Adrenal gland (tissue), 12 donors: ENCODE data around the gene CEACAM18. TPM values are rescaled to one million over a fixed set of nuclear protein-coding genes. Genes with fewer than 3 reads are reported as not detected.
A peak's percentile ranks its signal among the peaks of the same experiment; 100 is the strongest.
"Not testable (repeated sequence)": the region's sequence is repeated elsewhere in the genome, so short reads cannot be mapped to it uniquely, and the experiment has no call there.

Experiments used
- DNase-seq, 7 donors: peaks; one replicate each; pipeline ENCODE4 v3.0.0-alpha.2; 2019 to 2020
- H3K27ac ChIP-seq, 5 donors: fragments of 200-600 bp; sonication (generic) in 4 of 5; 1 replicate in 3 of 5; 2 replicates in 2 of 5; pipeline versions ENCODE4 v1.5.1 to v1.8.0; 2016 to 2020; ENCODE audit warnings: mild to moderate bottlenecking in 1 of 5
- H3K27me3 ChIP-seq: fragments of 200-600 bp; 2 replicates; pipeline ENCODE4 v1.8.0; 2021
- H3K36me3 ChIP-seq, 2 donors: fragments of 200-600 bp; replicated peaks in 1 of 2; 1 replicate in 1 of 2; 2 replicates in 1 of 2; pipeline versions ENCODE4 v1.5.1 to v1.8.0; 2018 to 2022
- H3K4me1 ChIP-seq, 2 donors: fragments of 200-600 bp; replicated peaks in 1 of 2; 1 replicate in 1 of 2; 2 replicates in 1 of 2; pipeline versions ENCODE4 v1.5.1 to v1.8.0; 2018 to 2021
- H3K4me3 ChIP-seq, 4 donors: fragments of 200-600 bp; sonication (generic) in 3 of 4; one replicate each; pipeline ENCODE4 v1.5.1; 2016 to 2018
- H3K9me3 ChIP-seq, 3 donors: fragments of 200-600 bp; sonication (generic) in 1 of 3; replicated peaks in 1 of 3; 1 replicate in 2 of 3; 2 replicates in 1 of 3; pipeline versions ENCODE4 v1.5.1 to v1.8.0; 2016 to 2021
- POLR2A ChIP-seq, 2 donors: fragments of 450-650 bp; IDR thresholded peaks; one replicate each; pipeline ENCODE4 v1.6.1; 2017; ENCODE audit warnings: antibody characterized with exemption in 2 of 2, mild to moderate bottlenecking in 2 of 2, moderate library complexity in 1 of 2
- WGBS, 4 donors: extraction: QIAGEN DNeasy Blood & Tissue Kit in 2 of 4; methylation state at CpG; one replicate each; pipeline versions ENCODE4 v1.1.5 to v1.1.7; 2013 to 2017; 5-methylcytosine and 5-hydroxymethylcytosine counted together
- intact Hi-C, 2 donors: fragments of 100-400 bp; cut with DNase I; formaldehyde crosslinking; loops; one replicate each; pipeline versions ENCODE4 v1.14.1 to v1.15.0; 2022 to 2023
- polyA plus RNA-seq, 3 donors: library from polyadenylated mRNA; stranded (reverse); fragments of 200-250 nt in 2 of 3; fragments of 350-450 nt in 1 of 3; fragmentation: Illumina TruSeq in 1 of 3; extraction: RNeasy Lipid Tissue Mini Kit (QIAGEN cat#74804) in 1 of 3; gene quantifications; one replicate each; pipeline ENCODE4 v1.2.3, GENCODE V29; 2013 to 2014
- total RNA-seq, 9 donors: library from RNA; depleted of rRNA in 4 of 9; stranded (reverse); fragments of >200 nt in 4 of 9; fragments of 120-200 nt in 1 of 9; fragmentation: NEBNext Ultra II Directional in 1 of 9; extraction: Animal tissue kit (Norgen Biotek cat#: 25700) in 1 of 9; gene quantifications; one replicate each; pipeline versions ENCODE4 v1.1.0 to v1.2.4, GENCODE V29; 2013 to 2023
- TF ChIP-seq, protein P1 (sequence below), 6 experiments: fragments of 450-650 bp in 4 of 6; fragments of 200-600 bp in 2 of 6; sonication (generic) in 1 of 6; IDR thresholded peaks; 1 replicate in 5 of 6; 2 replicates in 1 of 6; pipeline versions ENCODE4 v1.5.1 to v1.8.0; 2016 to 2021; ENCODE audit warnings: antibody characterized with exemption in 6 of 6, mild to moderate bottlenecking in 2 of 6, moderate library complexity in 1 of 6
- donor health status: healthy with polysubstance abuse.
- donor health status: Bipolar disorder and iron deficiency.
- donor health status: DM: yes; HTN: yes; CAD: no.
- donor health status: DM: no; HTN: no; CAD: no.
- donor health status: DM: no; HTN: no; CAD: no.
- donor health status: DM: yes; HTN: yes; CAD: no.

CEACAM18 gene
- total and polyA plus RNA-seq, 12 donors, result not detected

DNA sequence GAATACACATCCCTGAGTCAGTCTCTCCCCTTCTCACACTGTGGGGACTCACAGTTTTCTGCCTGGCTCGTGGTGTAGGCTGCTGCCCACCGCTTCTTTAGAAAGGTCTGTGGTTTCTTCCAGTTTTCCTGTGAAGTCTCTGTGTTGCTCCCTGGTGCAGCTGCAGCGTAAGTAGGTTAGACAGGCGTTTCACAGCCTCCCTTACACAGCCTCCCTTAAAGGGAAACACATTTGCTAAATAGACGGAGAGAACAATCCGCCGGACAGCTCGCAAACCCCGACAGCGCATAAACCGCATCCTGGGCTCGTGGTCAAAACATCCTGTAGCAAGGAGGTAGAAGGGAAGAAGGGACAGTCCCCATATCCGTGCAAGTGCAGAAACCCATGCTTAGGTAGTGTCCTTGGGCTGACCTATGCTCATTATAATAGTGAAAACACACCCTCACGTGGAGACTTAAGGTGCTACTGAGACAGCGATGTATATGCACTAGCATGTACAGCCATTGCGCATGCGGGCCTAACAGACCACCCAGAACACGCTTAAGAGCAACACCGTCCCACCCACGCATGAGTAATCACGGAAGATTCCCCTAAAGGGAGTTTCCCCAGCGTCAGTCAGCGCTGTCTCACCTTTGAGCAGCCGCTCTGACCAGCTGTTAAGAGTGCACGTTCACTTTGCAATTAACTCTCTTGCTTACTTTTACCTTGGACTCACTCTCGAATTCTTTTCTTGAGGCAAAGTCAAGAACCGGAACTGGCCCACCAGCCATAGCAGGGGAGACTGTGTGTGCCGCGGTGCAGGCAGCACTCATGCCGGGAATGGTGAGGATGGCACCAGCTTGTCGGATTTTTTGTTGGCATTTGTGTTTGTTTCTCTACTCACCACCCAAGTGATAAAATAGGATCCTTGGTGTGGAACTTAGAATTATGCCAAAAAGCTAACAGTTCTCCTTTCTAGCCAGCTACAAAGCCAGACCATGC, 36.6 kb upstream of the CEACAM18 start:
- H3K4me3 ChIP-seq, result peak overlapping the region in 1 of 4 donors; percentile 15
- 50 to 69% (median 59%) methylated on average over 27 to 31 of the region's 31 CpGs for WGBS, 4 donors
- no peaks in the 10 kb centered on the region for H3K4me1 ChIP-seq
- DNase-seq, result peak in 2 of 7 donors; percentile 29 to 30
- intact Hi-C loops, result no loop called here
- TF ChIP-seq POLR2A (IDR thresholded peaks at IDR 0.05), result no peak
- TF ChIP-seq, protein P1, sequence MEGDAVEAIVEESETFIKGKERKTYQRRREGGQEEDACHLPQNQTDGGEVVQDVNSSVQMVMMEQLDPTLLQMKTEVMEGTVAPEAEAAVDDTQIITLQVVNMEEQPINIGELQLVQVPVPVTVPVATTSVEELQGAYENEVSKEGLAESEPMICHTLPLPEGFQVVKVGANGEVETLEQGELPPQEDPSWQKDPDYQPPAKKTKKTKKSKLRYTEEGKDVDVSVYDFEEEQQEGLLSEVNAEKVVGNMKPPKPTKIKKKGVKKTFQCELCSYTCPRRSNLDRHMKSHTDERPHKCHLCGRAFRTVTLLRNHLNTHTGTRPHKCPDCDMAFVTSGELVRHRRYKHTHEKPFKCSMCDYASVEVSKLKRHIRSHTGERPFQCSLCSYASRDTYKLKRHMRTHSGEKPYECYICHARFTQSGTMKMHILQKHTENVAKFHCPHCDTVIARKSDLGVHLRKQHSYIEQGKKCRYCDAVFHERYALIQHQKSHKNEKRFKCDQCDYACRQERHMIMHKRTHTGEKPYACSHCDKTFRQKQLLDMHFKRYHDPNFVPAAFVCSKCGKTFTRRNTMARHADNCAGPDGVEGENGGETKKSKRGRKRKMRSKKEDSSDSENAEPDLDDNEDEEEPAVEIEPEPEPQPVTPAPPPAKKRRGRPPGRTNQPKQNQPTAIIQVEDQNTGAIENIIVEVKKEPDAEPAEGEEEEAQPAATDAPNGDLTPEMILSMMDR (IDR thresholded peaks at IDR 0.05), result no peak
- no peaks in the 10 kb centered on the region for H3K36me3 ChIP-seq
- no peaks in the 10 kb centered on the region for H3K27me3 ChIP-seq
- peak overlapping the region in 2 of 5 donors; percentile 29 to 44 for H3K27ac ChIP-seq
- H3K9me3 ChIP-seq, result no peaks in the 10 kb centered on the region

DNA sequence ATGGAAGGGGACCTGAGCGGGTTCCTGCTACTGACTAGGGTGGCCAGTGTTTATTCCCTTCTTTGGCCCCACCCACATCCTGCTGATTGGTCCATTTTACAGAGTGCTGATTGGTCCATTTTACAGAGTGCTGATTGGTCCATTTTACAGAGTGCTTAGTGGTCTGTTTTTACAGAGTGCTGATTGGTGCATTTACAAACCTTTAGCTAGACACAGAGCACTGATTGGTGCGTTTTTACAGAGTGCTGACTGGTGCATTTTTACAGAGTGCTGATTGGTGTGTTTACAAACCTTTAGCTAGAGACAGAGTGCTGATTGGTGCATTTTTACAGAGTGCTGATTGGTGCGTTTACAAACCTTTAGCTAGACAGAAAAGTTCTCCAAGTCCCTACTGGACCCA, 30.8 kb upstream of the CEACAM18 start:
- intact Hi-C loops, DNase-seq, H3K9me3 ChIP-seq, H3K4me3 ChIP-seq, H3K4me1 ChIP-seq, H3K36me3 ChIP-seq, H3K27me3 ChIP-seq, H3K27ac ChIP-seq: not testable (repeated sequence)
- 67 to 82% (median 72%) methylated on average over 3 of the region's 3 CpGs for WGBS, 4 donors

DNA sequence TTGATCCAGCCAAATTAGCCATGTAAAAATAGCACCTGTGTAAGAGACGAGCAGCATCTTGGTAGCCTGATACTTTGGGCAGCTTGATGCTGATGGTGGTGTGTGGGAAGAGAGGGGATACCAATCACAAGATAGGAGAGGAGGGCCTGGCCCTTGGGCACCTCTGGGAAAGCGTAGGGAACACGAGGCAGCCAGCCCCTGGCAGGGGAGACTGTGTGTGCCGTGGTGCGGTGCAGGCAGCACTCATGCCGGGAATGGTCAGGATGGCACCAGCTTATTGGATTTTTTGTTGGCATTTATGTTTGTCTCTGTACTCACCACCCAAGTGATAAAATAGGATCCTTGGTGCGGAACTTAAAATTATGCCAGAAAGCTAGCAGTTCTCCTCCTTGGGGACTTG, 30.3 kb upstream of the CEACAM18 start:
- H3K27me3 ChIP-seq, result no peaks in the 10 kb centered on the region
- H3K4me3 ChIP-seq, result no peak overlapping the region
- no peak for TF ChIP-seq POLR2A (IDR thresholded peaks at IDR 0.05)
- TF ChIP-seq, protein P1 (IDR thresholded peaks at IDR 0.05), result no peak
- WGBS, 4 donors, result 70 to 80% (median 76%) methylated on average over 7 of the region's 7 CpGs
- H3K4me1 ChIP-seq, result no peaks in the 10 kb centered on the region
- no peaks in the 10 kb centered on the region for H3K9me3 ChIP-seq
- intact Hi-C loops, result no loop called here
- no peak for DNase-seq
- no peaks in the 10 kb centered on the region for H3K36me3 ChIP-seq
- H3K27ac ChIP-seq, result no peak overlapping the region

DNA sequence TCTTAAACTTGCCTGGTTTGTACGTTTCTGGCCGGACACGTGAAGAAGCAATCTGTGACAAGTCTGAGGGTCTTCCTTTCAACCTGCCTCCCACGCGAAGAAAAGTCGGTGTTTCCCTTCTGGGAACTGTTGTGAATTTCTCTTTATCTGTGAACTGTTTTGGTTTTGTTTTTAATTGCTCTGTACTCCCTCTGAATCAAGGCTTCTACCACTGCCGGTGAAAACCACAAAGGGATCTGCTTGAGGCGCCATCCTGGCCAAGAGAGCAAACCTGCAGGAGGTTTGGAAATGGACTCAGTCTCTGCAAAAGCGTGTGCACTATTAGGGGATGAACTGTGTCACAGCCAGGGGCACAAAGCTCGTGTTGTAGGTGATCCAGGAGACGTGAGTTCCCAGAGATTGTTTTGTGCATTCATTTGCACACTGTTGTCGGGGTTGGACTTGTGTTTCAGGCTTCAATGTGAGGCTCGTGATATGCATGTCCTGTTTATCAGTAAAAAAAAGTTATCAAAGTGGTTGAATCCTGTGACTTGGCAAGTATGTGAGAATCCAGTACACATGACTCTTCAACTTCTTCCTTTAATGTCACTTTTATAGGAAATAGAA, 29.8 kb upstream of the CEACAM18 start:
- no peaks in the 10 kb centered on the region for H3K9me3 ChIP-seq
- intact Hi-C loops, result no loop called here
- TF ChIP-seq, protein P1 (IDR thresholded peaks at IDR 0.05), result no peak
- TF ChIP-seq POLR2A (IDR thresholded peaks at IDR 0.05), result no peak
- no peaks in the 10 kb centered on the region for H3K27me3 ChIP-seq
- H3K4me1 ChIP-seq, result no peaks in the 10 kb centered on the region
- no peak overlapping the region for H3K27ac ChIP-seq
- no peaks in the 10 kb centered on the region for H3K36me3 ChIP-seq
- no peak overlapping the region for H3K4me3 ChIP-seq
- DNase-seq, result no peak
- WGBS, 4 donors, result 55 to 58% (median 56%) methylated on average over 13 of the region's 13 CpGs
